GM12878 (cell line): Measurements from ENCODE around the gene CDC42SE2. TPM values are rescaled to one million over a fixed set of nuclear protein-coding genes. Genes with fewer than 3 reads are reported as not detected.

Source experiments
- ASH2L ChIP-seq: fragments of 300-600, 200-600 bp; sonication (generic); IDR thresholded peaks from 2 replicates; pipeline ENCODE4 v1.6.1; 2017; ENCODE audit warnings: low read depth, mild to moderate bottlenecking, borderline replicate concordance
- BACH1 ChIP-seq: fragments of 450-650 bp; IDR thresholded peaks from 2 replicates; pipeline ENCODE4 v1.6.1; 2017; ENCODE audit warnings: mild to moderate bottlenecking, borderline replicate concordance
- BHLHE40 ChIP-seq, 2 experiments: fragments of 450-650 bp in 1 of 2; IDR thresholded peaks; 2 replicates each; pipeline ENCODE4 v1.6.1; 2011 to 2017; ENCODE audit warnings: low read depth in 2 of 2, borderline replicate concordance in 1 of 2, improper control_type of control experiment in 1 of 2, low read length in 1 of 2, mild to moderate bottlenecking in 1 of 2
- CHD4 ChIP-seq: fragments of 200-600 bp; sonication (generic); IDR thresholded peaks from 2 replicates; pipeline ENCODE4 v1.6.1; 2016; ENCODE audit warnings: mild to moderate bottlenecking
- GATAD2B ChIP-seq: fragments of 450-650 bp; conservative IDR thresholded peaks from 2 replicates; pipeline ENCODE4 v1.6.1; 2017; ENCODE audit warnings: low read depth, mild to moderate bottlenecking, moderate library complexity
- HDAC2 ChIP-seq: fragments of 200-600 bp; sonication (generic); IDR thresholded peaks from 2 replicates; pipeline ENCODE4 v1.6.1; 2017
- RAD21 ChIP-seq: IDR thresholded peaks from 2 replicates; pipeline ENCODE4 v1.6.1; 2011; ENCODE audit warnings: mild to moderate bottlenecking, low read depth, low read length, moderate library complexity; ENCODE audit not compliant: insufficient read depth
- RBBP5 ChIP-seq: fragments of 200-600 bp; sonication (generic); conservative IDR thresholded peaks from 2 replicates; pipeline ENCODE4 v1.6.1; 2016
- SREBF1 ChIP-seq: IDR thresholded peaks from 2 replicates; pipeline ENCODE4 v1.6.1; 2012; ENCODE audit warnings: mild to moderate bottlenecking, low read length
- SUZ12 ChIP-seq: fragments of 200-600 bp; sonication (generic); IDR thresholded peaks from one replicate; pipeline ENCODE4 v1.6.1; 2018; ENCODE audit warnings: antibody characterized with exemption, mild to moderate bottlenecking; ENCODE audit not compliant: unreplicated experiment
- YY1 ChIP-seq: IDR thresholded peaks from 2 replicates; pipeline ENCODE4 v1.6.1; 2011; ENCODE audit warnings: low read depth, mild to moderate bottlenecking, low read length
- ZSCAN29 ChIP-seq: fragments of 450-650 bp; IDR thresholded peaks from 2 replicates; pipeline ENCODE4 v1.6.1; 2017; ENCODE audit warnings: mild to moderate bottlenecking, moderate library complexity
- polyA plus RNA-seq, 11 experiments: library from polyadenylated mRNA; depleted of rRNA in 4 of 11; unstranded in 6 of 11; stranded (reverse) in 5 of 11; fragments of >200 nt; fragmentation: Nextera tagmentation in 4 of 11; fragmentation: Illumina TruSeq in 1 of 11; extraction: Ambion mirVana in 4 of 11; extraction: Trizol in 1 of 11; gene quantifications; 1 replicate in 1 of 11; 2 replicates in 10 of 11; pipeline versions ENCODE4 v1.2.1 to v1.2.3, GENCODE V29; 2011 to 2016; ENCODE audit warnings: inconsistent platforms in 2 of 11, missing spikeins in 2 of 11, low read depth in 1 of 11
- total RNA-seq, 4 experiments: library from RNA; depleted of rRNA in 3 of 4; stranded (reverse); fragments of >200 nt in 3 of 4; fragmentation: Illumina TruSeq in 1 of 4; extraction: Trizol in 1 of 4; gene quantifications; 2 replicates each; pipeline versions ENCODE4 v1.2.1 to v1.2.3, GENCODE V29; 2013 to 2021
- TF ChIP-seq, protein P1 (sequence below): IDR thresholded peaks from 2 replicates; pipeline ENCODE4 v1.6.1; 2012; ENCODE audit warnings: improper control_type of control experiment, low read depth, low read length; ENCODE audit not compliant: insufficient replicate concordance
- TF ChIP-seq, protein P2 (sequence below): fragments of 150-350 bp; IDR thresholded peaks from 2 replicates; pipeline ENCODE4 v1.6.1; 2014; ENCODE audit warnings: mild to moderate bottlenecking, low read depth, low read length
- TF ChIP-seq, protein P3 (sequence below): fragments of 450-650 bp; conservative IDR thresholded peaks from 2 replicates; pipeline ENCODE4 v1.6.1; 2017; ENCODE audit warnings: mild to moderate bottlenecking, moderate library complexity
- TF ChIP-seq, protein P4 (sequence below): IDR thresholded peaks from 2 replicates; pipeline ENCODE4 v1.6.1; 2011; ENCODE audit warnings: low read depth, mild to moderate bottlenecking, low read length, moderate library complexity, borderline replicate concordance; ENCODE audit errors: extremely low read depth

The CDC42SE2 gene
- total and polyA plus RNA-seq, 10 of the 15 experiments (the other 5 are each of a cell fraction or from before 2014, with no cell fraction given) = 57.0 to 148 (median 80.3) TPM

DNA sequence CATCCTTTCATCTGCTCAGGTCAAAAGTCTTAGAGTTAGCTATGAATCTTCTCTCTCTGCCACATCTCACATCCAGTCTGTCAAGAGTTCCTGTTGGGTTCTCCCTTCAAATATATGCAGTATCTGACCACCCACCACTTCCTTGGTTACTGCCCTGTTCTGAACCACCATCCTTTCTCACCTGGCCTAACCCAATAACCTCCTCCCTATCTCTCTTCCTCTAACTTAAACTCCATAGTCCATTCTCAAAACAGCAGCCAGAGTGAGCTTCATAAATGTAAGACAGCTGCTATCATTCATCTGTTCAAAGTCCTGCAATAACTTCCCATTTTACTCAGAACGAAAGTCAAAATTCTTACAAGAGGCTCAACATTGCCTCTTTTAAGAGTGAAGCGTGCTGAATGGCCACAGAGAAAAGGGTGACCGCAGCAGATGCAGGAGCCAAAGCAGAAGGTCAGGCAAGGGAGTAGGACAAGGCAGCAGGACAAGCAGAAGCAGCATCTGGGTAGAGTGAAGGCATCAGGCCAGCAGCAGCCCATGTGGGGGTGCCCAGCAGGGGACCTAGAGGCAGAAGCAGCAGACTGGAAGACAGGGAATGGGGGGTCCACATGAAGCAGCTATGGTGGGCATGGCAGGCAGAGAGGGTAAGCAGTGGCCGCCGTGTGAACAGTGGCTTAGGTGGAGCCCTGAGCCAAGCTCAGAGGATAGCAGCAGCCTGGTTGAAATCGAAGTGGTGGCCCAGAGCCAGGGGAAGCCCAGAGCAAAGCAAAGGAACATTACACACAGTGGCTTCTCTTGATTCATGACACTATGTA lies 39.3 kb upstream of the CDC42SE2 start (continued):
- TF ChIP-seq, protein P1, sequence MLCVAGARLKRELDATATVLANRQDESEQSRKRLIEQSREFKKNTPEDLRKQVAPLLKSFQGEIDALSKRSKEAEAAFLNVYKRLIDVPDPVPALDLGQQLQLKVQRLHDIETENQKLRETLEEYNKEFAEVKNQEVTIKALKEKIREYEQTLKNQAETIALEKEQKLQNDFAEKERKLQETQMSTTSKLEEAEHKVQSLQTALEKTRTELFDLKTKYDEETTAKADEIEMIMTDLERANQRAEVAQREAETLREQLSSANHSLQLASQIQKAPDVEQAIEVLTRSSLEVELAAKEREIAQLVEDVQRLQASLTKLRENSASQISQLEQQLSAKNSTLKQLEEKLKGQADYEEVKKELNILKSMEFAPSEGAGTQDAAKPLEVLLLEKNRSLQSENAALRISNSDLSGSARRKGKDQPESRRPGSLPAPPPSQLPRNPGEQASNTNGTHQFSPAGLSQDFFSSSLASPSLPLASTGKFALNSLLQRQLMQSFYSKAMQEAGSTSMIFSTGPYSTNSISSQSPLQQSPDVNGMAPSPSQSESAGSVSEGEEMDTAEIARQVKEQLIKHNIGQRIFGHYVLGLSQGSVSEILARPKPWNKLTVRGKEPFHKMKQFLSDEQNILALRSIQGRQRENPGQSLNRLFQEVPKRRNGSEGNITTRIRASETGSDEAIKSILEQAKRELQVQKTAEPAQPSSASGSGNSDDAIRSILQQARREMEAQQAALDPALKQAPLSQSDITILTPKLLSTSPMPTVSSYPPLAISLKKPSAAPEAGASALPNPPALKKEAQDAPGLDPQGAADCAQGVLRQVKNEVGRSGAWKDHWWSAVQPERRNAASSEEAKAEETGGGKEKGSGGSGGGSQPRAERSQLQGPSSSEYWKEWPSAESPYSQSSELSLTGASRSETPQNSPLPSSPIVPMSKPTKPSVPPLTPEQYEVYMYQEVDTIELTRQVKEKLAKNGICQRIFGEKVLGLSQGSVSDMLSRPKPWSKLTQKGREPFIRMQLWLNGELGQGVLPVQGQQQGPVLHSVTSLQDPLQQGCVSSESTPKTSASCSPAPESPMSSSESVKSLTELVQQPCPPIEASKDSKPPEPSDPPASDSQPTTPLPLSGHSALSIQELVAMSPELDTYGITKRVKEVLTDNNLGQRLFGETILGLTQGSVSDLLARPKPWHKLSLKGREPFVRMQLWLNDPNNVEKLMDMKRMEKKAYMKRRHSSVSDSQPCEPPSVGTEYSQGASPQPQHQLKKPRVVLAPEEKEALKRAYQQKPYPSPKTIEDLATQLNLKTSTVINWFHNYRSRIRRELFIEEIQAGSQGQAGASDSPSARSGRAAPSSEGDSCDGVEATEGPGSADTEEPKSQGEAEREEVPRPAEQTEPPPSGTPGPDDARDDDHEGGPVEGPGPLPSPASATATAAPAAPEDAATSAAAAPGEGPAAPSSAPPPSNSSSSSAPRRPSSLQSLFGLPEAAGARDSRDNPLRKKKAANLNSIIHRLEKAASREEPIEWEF = peak; percentile 9
- TF ChIP-seq RBBP5 (no peak), SUZ12 (no peak), ZSCAN29 (no peak), ASH2L (no peak; the same call in 1 of the 2 replicates), CHD4 (no peak), RAD21 (no peak; the same call in 1 of the 2 replicates), YY1 (peak; percentile 69), GATAD2B (peak; percentile 67), SREBF1 (no peak), HDAC2 (no peak), BACH1 (peak; percentile 70; the same call in 1 of the 2 replicates), BHLHE40 (IDR thresholded peaks at IDR 0.05; ENCODE audit: borderline replicate concordance in 1 of 2, low read depth in 2 of 2, low read length in 1 of 2) (peak; percentile 96)
- TF ChIP-seq, protein P2, sequence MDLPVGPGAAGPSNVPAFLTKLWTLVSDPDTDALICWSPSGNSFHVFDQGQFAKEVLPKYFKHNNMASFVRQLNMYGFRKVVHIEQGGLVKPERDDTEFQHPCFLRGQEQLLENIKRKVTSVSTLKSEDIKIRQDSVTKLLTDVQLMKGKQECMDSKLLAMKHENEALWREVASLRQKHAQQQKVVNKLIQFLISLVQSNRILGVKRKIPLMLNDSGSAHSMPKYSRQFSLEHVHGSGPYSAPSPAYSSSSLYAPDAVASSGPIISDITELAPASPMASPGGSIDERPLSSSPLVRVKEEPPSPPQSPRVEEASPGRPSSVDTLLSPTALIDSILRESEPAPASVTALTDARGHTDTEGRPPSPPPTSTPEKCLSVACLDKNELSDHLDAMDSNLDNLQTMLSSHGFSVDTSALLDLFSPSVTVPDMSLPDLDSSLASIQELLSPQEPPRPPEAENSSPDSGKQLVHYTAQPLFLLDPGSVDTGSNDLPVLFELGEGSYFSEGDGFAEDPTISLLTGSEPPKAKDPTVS = no peak
- TF ChIP-seq, protein P3, sequence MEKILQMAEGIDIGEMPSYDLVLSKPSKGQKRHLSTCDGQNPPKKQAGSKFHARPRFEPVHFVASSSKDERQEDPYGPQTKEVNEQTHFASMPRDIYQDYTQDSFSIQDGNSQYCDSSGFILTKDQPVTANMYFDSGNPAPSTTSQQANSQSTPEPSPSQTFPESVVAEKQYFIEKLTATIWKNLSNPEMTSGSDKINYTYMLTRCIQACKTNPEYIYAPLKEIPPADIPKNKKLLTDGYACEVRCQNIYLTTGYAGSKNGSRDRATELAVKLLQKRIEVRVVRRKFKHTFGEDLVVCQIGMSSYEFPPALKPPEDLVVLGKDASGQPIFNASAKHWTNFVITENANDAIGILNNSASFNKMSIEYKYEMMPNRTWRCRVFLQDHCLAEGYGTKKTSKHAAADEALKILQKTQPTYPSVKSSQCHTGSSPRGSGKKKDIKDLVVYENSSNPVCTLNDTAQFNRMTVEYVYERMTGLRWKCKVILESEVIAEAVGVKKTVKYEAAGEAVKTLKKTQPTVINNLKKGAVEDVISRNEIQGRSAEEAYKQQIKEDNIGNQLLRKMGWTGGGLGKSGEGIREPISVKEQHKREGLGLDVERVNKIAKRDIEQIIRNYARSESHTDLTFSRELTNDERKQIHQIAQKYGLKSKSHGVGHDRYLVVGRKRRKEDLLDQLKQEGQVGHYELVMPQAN = no peak
- TF ChIP-seq, protein P4, sequence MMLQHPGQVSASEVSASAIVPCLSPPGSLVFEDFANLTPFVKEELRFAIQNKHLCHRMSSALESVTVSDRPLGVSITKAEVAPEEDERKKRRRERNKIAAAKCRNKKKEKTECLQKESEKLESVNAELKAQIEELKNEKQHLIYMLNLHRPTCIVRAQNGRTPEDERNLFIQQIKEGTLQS = no peak
